SK-N-SH treated with all-trans-retinoic acid at 6 μM for 48 hours (cell line): ENCODE data around the gene RAB11FIP3.

Experiments used
- ATAC-seq: fragments of 200-7000 bp; cut with Tn5 transposase; 3 replicates; pipeline ENCODE4 v1.9.1; 2020; ENCODE audit warnings: mild to moderate bottlenecking, moderate library complexity
- ARNTL ChIP-seq: fragments of 450-650 bp; formaldehyde crosslinking; IDR thresholded peaks from 2 replicates; pipeline ENCODE4 v1.5.0; 2020; ENCODE audit warnings: low read depth, mild to moderate bottlenecking, moderate library complexity, borderline replicate concordance
- BACH2 ChIP-seq: fragments of 250-450 bp; sonication (Bioruptor Pico); IDR thresholded peaks from 2 replicates; pipeline ENCODE4 v1.9.0; 2021; ENCODE audit warnings: mild to moderate bottlenecking, borderline replicate concordance
- CSDC2 ChIP-seq: fragments of 250-450 bp; sonication (Bioruptor Pico); IDR thresholded peaks from 2 replicates; pipeline ENCODE4 v1.5.0; 2020; ENCODE audit warnings: mild to moderate bottlenecking, moderate library complexity
- ISL1 ChIP-seq: fragments of 250-450 bp; sonication (Bioruptor Pico); IDR thresholded peaks from 2 replicates; pipeline ENCODE4 v2.1.2; 2022; ENCODE audit warnings: mild to moderate bottlenecking, moderate library complexity
- PPARA ChIP-seq: fragments of 250-450 bp; sonication (Bioruptor Pico); IDR thresholded peaks from 2 replicates; pipeline ENCODE4 v1.5.0; 2020; ENCODE audit warnings: mild to moderate bottlenecking, borderline replicate concordance
- RARB ChIP-seq: fragments of 250-450 bp; sonication (Bioruptor Pico); IDR thresholded peaks from 2 replicates; pipeline ENCODE4 v1.8.0; 2021; ENCODE audit warnings: mild to moderate bottlenecking, moderate library complexity
- TOX ChIP-seq: fragments of 250-450 bp; sonication (Bioruptor Pico); IDR thresholded peaks from 2 replicates; pipeline ENCODE4 v1.8.0; 2021; ENCODE audit warnings: mild to moderate bottlenecking, moderate library complexity, borderline replicate concordance
- ZC3H10 ChIP-seq: fragments of 250-450 bp; sonication (Bioruptor Pico); IDR thresholded peaks from 2 replicates; pipeline ENCODE4 v1.5.1; 2021; ENCODE audit warnings: mild to moderate bottlenecking, moderate library complexity
- ZFP3 ChIP-seq: fragments of 250-450 bp; sonication (Bioruptor Pico); IDR thresholded peaks from 2 replicates; pipeline ENCODE4 v1.5.0; 2020; ENCODE audit warnings: mild to moderate bottlenecking, moderate library complexity
- ZNF565 ChIP-seq: fragments of 450-650 bp; formaldehyde crosslinking; conservative IDR thresholded peaks from 2 replicates; pipeline ENCODE4 v1.5.0; 2020; ENCODE audit warnings: low read depth, mild to moderate bottlenecking, moderate library complexity
- ZNF70 ChIP-seq: fragments of 450-650 bp; formaldehyde crosslinking; IDR thresholded peaks from 2 replicates; pipeline ENCODE4 v1.5.0; 2020; ENCODE audit warnings: mild to moderate bottlenecking, moderate library complexity
- ZNF8 ChIP-seq: fragments of 450-650 bp; formaldehyde crosslinking; IDR thresholded peaks from 2 replicates; pipeline ENCODE4 v1.5.0; 2020; ENCODE audit warnings: mild to moderate bottlenecking, moderate library complexity
- TF ChIP-seq, protein P1 (sequence below): fragments of 250-450 bp; sonication (Bioruptor Pico); IDR thresholded peaks from 2 replicates; pipeline ENCODE4 v1.8.0; 2020; ENCODE audit warnings: mild to moderate bottlenecking, moderate library complexity, borderline replicate concordance
- TF ChIP-seq, protein P2 (sequence below): fragments of 250-450 bp; sonication (Bioruptor Pico); IDR thresholded peaks from 2 replicates; pipeline ENCODE4 v1.5.1; 2020; ENCODE audit warnings: low read depth, mild to moderate bottlenecking, moderate library complexity
- TF ChIP-seq, protein P3 (sequence below): fragments of 250-450 bp; sonication (Bioruptor Pico); IDR thresholded peaks from 2 replicates; pipeline ENCODE4 v1.5.1; 2021; ENCODE audit warnings: mild to moderate bottlenecking, moderate library complexity
- TF ChIP-seq, protein P4 (sequence below): fragments of 250-450 bp; sonication (Bioruptor Pico); IDR thresholded peaks from 2 replicates; pipeline ENCODE4 v1.8.0; 2021; ENCODE audit warnings: low read depth, mild to moderate bottlenecking, moderate library complexity, borderline replicate concordance
- TF ChIP-seq, protein P5 (sequence below): fragments of 250-450 bp; sonication (Bioruptor Pico); IDR thresholded peaks from 2 replicates; pipeline ENCODE4 v1.5.0; 2020; ENCODE audit warnings: mild to moderate bottlenecking, moderate library complexity

RAB11FIP3 gene

DNA sequence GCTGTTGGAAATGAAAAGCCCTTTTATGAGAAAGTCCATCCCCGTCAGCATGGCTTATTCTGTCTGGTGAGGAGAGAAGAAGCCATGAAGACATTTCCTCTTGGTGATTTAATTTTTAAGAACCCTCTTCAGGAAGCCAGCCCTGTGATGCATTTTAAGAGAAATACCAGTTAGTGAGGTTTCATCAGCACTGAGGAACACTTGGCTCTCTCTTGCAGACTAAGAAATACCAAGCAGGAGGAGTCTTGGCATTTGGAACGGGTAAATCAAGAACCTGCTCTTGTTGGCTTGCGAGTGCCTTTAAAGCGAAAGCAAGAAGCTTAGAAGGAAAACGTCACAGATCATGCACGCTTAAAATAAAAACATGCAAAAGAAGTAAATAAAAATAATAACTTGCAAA lies 17.5 kb downstream of the RAB11FIP3 start:
- ATAC-seq, result no peak
- TF ChIP-seq ZNF70 (CRISPR knock-in tag), result no peak
- TF ChIP-seq RARB, result no peak
- no peak for TF ChIP-seq ARNTL (CRISPR knock-in tag)
- no peak for TF ChIP-seq PPARA (CRISPR knock-in tag)
- TF ChIP-seq TOX, result no peak
- TF ChIP-seq CSDC2, result no peak
- no peak for TF ChIP-seq ZFP3 (CRISPR knock-in tag)
- TF ChIP-seq, protein P1, sequence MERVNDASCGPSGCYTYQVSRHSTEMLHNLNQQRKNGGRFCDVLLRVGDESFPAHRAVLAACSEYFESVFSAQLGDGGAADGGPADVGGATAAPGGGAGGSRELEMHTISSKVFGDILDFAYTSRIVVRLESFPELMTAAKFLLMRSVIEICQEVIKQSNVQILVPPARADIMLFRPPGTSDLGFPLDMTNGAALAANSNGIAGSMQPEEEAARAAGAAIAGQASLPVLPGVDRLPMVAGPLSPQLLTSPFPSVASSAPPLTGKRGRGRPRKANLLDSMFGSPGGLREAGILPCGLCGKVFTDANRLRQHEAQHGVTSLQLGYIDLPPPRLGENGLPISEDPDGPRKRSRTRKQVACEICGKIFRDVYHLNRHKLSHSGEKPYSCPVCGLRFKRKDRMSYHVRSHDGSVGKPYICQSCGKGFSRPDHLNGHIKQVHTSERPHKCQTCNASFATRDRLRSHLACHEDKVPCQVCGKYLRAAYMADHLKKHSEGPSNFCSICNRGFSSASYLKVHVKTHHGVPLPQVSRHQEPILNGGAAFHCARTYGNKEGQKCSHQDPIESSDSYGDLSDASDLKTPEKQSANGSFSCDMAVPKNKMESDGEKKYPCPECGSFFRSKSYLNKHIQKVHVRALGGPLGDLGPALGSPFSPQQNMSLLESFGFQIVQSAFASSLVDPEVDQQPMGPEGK (CRISPR knock-in tag), result no peak
- no peak for TF ChIP-seq ISL1 (CRISPR knock-in tag)
- TF ChIP-seq, protein P2, sequence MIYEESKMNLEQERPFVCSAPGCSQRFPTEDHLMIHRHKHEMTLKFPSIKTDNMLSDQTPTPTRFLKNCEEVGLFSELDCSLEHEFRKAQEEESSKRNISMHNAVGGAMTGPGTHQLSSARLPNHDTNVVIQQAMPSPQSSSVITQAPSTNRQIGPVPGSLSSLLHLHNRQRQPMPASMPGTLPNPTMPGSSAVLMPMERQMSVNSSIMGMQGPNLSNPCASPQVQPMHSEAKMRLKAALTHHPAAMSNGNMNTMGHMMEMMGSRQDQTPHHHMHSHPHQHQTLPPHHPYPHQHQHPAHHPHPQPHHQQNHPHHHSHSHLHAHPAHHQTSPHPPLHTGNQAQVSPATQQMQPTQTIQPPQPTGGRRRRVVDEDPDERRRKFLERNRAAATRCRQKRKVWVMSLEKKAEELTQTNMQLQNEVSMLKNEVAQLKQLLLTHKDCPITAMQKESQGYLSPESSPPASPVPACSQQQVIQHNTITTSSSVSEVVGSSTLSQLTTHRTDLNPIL (CRISPR knock-in tag), result no peak
- TF ChIP-seq, all 23 proteins: peak for 0

DNA sequence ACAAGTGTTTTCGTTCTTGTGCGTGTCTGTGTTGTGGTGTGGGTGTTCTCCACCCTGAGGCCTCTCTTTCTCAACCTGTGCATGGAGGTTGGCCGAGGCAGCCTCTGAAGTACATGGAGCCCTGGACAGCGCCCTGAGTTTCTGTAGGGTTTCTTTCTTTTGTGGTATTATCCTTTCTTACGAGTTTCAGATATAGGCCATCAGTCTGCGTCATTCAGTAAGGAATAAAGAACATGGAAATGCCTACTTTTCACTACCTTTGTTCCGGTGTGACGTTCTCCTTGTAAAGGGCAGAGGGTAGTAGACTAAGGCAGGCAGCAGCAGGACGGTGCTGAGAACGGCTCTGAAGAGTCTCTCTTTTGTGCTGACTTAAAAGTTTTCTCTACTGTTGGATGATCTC lies 18.6 kb downstream of the RAB11FIP3 start:
- ATAC-seq, result no peak
- TF ChIP-seq ARNTL (CRISPR knock-in tag) (no peak), ZNF565 (CRISPR knock-in tag) (no peak)
- TF ChIP-seq, protein P3, sequence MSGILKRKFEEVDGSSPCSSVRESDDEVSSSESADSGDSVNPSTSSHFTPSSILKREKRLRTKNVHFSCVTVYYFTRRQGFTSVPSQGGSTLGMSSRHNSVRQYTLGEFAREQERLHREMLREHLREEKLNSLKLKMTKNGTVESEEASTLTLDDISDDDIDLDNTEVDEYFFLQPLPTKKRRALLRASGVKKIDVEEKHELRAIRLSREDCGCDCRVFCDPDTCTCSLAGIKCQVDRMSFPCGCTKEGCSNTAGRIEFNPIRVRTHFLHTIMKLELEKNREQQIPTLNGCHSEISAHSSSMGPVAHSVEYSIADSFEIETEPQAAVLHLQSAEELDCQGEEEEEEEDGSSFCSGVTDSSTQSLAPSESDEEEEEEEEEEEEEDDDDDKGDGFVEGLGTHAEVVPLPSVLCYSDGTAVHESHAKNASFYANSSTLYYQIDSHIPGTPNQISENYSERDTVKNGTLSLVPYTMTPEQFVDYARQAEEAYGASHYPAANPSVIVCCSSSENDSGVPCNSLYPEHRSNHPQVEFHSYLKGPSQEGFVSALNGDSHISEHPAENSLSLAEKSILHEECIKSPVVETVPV (CRISPR knock-in tag), result no peak
- TF ChIP-seq, protein P4, sequence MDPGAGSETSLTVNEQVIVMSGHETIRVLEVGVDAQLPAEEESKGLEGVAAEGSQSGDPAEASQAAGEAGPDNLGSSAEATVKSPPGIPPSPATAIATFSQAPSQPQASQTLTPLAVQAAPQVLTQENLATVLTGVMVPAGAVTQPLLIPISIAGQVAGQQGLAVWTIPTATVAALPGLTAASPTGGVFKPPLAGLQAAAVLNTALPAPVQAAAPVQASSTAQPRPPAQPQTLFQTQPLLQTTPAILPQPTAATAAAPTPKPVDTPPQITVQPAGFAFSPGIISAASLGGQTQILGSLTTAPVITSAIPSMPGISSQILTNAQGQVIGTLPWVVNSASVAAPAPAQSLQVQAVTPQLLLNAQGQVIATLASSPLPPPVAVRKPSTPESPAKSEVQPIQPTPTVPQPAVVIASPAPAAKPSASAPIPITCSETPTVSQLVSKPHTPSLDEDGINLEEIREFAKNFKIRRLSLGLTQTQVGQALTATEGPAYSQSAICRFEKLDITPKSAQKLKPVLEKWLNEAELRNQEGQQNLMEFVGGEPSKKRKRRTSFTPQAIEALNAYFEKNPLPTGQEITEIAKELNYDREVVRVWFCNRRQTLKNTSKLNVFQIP, result no peak

DNA sequence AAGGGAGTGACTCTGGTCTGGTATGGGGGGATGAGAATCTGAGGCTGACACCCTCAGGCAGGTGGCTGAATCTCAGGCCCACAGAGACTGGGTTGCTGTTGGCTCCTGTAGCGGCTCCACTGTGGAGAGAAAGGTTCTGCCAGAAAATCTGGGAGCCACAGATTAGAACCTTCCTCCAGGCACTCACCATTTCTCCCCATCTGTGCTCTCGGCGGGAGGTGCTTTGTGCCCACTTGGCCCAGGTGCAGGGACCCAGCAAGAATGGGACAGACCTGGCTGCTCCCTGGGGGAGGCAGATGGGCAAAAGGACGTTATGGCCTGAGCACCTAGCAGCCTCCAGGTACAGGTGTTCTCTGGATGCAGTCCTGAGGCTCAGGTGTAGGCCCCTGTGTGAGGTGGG lies 20.1 kb downstream of the RAB11FIP3 start:
- ATAC-seq, result no peak
- TF ChIP-seq, protein P1 (CRISPR knock-in tag), result no peak
- TF ChIP-seq PPARA (CRISPR knock-in tag) (no peak), ZNF8 (CRISPR knock-in tag) (no peak), BACH2 (CRISPR knock-in tag) (no peak), ZC3H10 (CRISPR knock-in tag) (no peak), ARNTL (CRISPR knock-in tag) (no peak), RARB (no peak), ZNF70 (CRISPR knock-in tag) (no peak)
- TF ChIP-seq, protein P4, result no peak
- TF ChIP-seq, protein P5, sequence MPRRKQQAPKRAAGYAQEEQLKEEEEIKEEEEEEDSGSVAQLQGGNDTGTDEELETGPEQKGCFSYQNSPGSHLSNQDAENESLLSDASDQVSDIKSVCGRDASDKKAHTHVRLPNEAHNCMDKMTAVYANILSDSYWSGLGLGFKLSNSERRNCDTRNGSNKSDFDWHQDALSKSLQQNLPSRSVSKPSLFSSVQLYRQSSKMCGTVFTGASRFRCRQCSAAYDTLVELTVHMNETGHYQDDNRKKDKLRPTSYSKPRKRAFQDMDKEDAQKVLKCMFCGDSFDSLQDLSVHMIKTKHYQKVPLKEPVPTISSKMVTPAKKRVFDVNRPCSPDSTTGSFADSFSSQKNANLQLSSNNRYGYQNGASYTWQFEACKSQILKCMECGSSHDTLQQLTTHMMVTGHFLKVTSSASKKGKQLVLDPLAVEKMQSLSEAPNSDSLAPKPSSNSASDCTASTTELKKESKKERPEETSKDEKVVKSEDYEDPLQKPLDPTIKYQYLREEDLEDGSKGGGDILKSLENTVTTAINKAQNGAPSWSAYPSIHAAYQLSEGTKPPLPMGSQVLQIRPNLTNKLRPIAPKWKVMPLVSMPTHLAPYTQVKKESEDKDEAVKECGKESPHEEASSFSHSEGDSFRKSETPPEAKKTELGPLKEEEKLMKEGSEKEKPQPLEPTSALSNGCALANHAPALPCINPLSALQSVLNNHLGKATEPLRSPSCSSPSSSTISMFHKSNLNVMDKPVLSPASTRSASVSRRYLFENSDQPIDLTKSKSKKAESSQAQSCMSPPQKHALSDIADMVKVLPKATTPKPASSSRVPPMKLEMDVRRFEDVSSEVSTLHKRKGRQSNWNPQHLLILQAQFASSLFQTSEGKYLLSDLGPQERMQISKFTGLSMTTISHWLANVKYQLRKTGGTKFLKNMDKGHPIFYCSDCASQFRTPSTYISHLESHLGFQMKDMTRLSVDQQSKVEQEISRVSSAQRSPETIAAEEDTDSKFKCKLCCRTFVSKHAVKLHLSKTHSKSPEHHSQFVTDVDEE, result no peak
